HG03060 (cell line): Measurements from ENCODE around the gene ASIC2.

Experiments
- ATAC-seq: cut with Tn5 transposase; IDR thresholded peaks from one replicate; pipeline ENCODE4 v1.9.1; 2021; ENCODE audit warnings: low read depth, moderate number of reproducible peaks; ENCODE audit not compliant: unreplicated experiment

Gene ASIC2

DNA sequence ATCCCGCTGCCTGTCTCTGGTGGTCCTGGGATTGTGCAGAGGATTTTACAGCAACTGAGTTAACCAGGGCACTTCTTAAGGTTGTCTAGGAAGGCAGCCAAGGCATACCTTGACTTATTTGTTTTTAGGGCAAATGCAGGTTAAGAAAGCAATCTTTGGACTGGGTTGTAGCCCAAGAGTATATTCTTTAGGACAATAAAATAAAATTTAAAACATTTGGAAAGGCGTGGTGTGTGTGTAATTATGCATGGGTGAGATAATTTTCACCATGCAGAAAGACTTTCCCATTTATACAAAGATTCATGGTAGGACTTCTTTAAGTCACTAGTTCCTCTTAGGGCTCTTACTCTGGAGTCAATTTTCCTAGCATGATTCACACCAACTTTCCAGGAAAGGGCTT, 208.3 kb downstream of the ASIC2 start:
- ATAC-seq: no peak

DNA sequence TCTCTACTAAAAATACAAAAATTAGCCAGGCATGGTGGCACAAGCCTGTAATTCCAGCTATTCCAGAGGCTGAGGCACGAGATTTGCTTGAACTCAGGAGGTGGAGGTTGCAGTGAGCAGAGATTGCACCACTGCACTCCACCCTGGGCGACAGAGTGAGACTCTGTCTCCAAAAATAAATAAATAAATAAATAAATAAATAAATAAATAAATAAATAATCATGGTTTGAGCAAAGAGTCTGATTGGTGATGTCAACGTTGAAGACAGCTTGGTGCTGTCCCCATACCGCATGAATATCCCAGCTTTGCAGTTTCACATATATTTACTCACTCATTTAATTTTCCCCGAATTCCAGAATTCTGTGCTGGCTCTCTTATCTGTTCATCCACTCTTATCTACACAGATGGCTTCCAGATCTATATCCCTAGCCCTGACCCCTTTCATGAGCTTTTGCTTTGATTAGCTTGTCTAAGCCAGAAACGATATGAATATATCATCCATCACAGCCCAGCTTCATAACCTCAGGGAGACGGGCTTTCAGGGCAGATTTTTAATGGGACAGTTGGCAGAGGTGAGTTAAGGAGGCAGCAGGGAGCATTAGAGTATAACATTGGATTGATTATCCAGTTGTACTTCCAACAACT, 210.4 kb downstream of the ASIC2 start:
- ATAC-seq: no peak

DNA sequence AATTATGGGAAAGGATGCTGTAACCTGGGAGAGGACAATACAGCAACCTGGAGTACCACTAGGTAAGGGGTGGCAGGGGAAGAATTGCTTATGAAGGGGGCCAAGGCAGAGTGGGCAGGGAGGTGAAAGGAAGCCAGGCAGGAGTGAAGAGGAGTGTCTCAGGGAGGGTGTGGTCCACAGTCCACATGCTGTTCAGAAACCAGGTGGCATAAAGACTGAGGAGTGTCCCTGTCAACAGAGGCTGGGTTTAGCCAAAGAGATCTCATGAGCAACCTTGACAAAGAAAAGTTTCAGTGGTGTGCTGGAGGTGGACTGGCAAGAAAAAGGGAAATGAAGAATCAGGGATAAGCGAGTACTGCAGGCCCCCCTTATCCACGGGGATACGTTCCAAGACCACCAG, 213.0 kb downstream of the ASIC2 start:
- ATAC-seq: no peak

DNA sequence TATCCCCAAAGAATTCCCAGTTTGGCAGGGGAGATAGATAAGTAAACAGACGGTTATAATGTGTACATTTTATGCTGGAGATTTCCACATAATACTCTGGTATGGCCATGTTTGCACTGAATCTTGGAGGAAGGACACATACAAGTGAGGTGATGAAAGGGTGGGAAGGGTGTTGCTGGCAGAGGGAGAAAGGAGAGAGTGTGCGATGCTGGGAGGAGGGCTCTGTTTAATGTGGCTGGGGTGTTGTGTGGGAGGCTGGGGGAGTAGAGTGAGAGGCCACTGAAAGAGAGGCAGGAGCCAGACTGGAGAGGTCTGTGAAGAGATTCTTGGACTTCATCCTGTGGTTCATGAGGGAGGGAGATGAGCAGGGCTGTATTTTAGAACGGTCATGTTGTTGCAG, 213.9 kb downstream of the ASIC2 start:
- ATAC-seq: no peak

DNA sequence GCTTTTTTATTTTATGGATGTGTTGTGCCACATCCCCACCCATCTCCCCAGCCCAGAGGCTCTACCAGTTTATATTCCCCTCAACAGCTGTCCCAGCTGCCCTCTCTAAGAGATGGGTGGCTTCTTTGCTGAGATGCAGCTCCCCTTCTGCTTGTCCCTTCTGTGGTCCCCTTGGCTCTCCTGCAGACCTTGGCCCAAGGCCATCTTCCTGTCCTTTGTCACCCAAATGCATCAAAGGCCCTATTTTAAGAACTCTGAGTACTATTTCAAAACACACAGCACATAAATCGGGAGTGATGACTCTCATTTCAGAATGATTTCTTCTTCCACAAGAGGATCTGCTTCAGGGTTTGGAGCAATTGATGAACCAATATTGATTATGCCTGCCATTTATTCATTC, 216.1 kb downstream of the ASIC2 start:
- ATAC-seq: no peak

- no peak for ATAC-seq
Measured at GRCh38 chr17:33073416-33073815, 219.7 kb downstream of the ASIC2 start.

DNA sequence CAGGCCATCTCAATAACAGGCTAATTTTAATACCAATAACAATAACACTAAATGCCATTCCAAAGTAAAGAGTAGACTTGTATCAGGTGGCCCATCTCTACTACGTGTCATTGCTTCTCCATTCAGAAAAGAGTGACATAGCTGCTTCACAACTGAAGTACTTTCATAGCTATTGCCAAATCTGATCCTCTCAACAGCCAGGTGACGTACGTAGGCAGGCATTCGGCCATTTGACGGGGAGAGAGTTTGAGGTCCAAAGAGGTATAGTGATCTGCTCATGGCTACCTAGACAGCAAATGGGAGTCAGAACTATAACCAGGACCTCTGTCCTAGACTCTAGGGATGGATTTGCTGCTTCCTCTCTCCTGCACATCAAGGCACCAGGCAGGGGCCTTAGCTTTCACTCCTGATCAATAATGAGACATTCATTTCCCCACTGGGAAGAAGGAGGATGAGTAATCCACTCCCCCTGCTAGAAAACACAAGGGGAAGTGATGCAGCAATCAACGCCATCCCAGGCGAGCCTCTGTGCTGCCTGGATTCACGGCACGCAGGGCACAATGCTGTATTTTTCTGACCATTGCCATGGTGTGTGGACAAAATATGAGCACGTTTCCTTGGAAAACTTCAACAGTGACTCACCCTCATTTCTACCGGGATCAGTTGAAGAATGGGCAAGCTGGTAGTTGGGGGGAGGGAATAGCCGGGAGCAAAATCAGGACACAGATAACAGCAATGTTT, 220.5 kb downstream of the ASIC2 start:
- no peak for ATAC-seq

GRCh38 chr17:33071656-33072055, 221.4 kb downstream of the ASIC2 start:
- no peak for ATAC-seq

GRCh38 chr17:33057564-33057963, 235.5 kb downstream of the ASIC2 start:
- no peak for ATAC-seq

DNA sequence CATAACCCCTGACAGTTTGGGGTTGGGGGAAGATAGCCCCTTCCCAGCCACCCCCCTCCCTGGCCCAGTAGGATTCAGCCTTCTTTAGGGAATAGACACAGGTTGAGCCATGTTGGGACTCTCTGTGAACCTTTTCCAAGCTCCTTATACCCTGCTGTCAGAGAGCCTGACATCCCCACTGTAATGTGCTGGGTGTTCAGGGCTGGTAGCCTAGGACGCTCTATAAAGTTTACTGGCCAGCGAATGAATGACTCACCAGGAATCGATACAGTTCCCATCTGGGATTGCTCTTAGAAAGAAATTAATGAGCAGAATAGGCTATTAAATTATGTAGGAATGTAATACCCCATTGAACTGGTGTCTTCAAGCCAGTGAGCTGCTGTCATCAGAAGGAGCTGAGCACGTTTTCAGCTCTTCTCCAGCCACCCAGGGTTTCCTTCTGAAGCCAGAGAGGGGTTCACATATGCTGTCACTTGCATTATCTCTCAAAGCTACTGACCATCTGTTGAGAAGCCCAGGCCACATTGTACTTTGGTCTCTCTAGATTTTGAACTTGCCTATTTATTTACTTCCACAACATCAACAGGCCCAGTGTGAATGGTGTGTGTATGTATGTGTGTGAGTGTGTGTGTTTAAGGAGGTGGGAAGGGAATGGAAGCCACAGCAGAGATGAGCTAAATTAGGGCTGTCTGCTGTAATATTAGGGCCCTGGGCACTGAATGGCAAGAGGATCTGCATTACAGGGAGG, 236.5 kb downstream of the ASIC2 start:
- no peak for ATAC-seq

- no peak for ATAC-seq
Measured at GRCh38 chr17:33055746-33056145, 237.3 kb downstream of the ASIC2 start.

DNA sequence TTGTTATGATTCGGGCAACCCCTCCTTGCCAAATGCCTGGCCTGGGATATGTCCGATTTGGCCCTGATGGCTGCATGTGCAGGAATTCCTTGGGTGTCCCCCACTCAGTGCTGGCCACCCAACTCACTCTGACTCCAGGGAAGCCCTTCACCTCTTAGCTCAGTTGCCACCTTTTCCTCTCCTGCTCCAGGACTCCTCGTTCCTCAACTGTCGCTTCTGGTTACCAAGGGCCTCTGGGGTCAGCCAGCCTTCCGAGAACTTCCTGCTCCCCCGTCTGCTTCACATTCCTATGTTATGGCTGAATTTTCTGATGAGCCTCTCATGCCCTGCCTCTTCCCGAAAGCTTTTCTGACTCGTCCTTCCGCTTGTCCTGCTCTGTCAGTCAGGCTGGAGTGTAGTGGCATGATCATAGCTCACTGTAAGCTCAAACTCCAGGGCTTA, 237.9 kb downstream of the ASIC2 start:
- ATAC-seq: no peak

DNA sequence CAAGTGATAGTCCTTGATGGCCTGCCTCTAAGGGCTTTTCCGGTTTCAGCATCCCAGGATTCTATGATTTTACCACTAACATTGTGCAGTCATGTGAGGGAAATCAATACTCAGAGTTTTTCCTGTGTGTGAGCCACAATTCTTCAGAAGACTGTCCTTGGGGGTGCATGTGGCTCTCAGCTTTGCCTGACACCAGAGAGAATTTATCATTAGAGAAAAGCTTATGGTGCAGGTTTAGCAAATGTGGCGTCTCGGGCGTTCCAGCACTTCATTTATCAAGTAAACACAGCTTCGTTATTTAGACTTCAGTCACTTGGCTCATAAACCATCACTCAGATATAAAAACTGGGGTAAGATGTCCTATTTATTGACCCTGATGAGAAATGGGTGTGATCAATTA, 238.7 kb downstream of the ASIC2 start:
- no peak for ATAC-seq

- ATAC-seq: no peak
Measured at GRCh38 chr17:33053676-33054075, 239.4 kb downstream of the ASIC2 start.

- no peak for ATAC-seq
Measured at GRCh38 chr17:33052856-33053255, 240.2 kb downstream of the ASIC2 start.

DNA sequence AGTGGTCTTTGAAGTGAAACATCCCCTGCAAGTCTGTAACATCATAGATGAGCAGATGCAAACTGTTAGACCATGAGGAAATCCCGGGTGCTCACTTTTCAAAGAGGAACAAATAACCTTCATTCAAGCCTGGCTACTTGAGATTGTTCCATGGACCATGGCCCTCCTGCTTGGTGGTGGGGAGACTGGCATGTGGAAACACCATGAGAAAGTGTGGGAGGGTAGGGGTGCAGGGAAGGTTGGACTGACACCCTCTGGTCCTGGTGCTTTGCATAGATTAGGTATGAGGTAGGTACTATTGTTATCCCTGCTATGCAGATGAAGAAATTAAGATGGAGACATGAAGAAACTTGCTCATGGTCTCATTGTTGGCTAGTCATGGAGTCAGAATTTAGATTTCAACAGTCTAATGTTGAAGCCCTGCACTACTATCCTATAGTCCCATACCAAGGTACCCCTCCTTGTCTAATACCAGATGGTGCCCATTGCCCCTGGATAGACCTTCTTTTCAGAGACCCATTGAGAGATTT, 242.4 kb downstream of the ASIC2 start:
- no peak for ATAC-seq

GRCh38 chr17:33049781-33050414, 243.2 kb downstream of the ASIC2 start:
- ATAC-seq: no peak

DNA sequence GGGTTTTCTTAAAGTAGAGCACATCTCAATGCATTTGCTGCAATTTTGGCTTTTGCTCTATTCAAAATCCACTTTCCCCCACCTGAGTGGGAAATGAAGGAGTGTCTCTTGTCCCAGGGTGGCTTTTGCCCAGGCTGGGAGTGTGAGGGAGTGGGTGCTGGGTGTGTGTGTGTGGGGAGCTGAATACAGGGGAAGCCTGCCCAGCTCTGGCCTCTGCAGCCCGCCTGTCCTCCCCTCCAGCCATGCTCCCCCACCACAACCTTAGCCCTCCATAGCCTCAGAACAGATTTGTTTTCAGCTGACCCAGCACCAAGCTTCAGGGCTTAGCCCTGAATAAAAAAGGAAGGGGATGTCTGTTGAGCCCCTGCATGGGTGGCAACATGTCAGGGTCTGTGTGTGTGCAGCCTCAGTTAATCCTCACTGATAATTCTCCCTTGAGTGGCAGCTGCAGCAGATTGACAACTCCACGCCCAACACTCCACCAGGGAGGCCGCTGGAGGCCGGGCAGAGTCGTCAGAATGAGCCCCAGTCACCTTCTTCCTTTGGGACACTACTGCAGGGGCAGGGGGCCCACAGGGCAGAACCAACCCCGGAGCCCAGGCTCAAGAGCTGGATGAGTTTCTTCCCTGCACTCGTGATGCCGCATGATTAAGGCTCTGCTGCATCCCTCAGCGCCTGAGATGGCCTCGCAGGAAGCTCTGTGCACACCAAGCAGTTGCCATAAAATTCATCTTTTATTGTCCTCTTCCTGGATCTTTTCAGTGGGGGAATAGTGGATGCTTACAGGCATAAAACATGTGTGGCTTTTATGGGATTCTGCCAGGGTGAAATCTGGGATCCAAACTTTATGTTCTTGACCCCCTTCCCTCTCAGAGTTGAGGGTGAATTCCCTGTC, 246.5 kb downstream of the ASIC2 start:
- no peak for ATAC-seq

- ATAC-seq: no peak
Measured at GRCh38 chr17:33045216-33045615, 247.9 kb downstream of the ASIC2 start.

DNA sequence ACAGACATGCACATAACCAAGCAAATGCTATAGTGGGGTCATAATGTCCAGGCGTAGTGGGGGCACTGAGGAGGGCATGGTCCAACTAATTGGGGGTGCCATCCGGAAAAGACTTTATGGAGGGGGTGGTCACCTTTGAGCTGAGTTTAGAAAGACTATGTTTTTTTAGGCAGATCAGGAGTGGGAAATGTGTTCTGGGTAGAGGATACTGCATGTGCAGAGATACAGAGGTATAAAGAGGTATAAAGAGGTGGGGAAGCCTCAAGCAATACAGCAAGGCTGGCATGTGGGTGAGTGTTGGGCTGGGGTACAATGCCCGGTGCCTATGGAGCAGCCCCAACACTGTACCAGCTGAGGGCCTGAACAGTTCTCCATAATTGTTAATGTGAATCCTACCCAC, 248.3 kb downstream of the ASIC2 start:
- ATAC-seq: no peak
